PC-9 (cell line): Measurements from ENCODE around the gene MVB12B. TPM values are rescaled to one million over a fixed set of nuclear protein-coding genes. Genes with fewer than 3 reads are reported as not detected.

Experiments
- BruUV-seq: library from RNA; stranded (reverse); fragments of 400-500 nt; replicated peaks from 2 replicates; lab custom pipeline; 2021; lab: Mats Ljungman, UMichigan
- CTCF ChIA-PET: fragments of 300-600 bp; sonication (Branson Sonifier 250); formaldehyde crosslinking; loops from one replicate; lab custom pipeline; 2022; ENCODE audit warnings: antibody characterized with exemption; lab: Charles Lee
- POLR2A ChIA-PET: fragments of 300-600 bp; sonication (Branson Sonifier 250); formaldehyde crosslinking; loops from one replicate; lab custom pipeline; 2022; ENCODE audit warnings: antibody characterized with exemption; ENCODE audit not compliant: unreplicated experiment; lab: Charles Lee
- DNase-seq, 2 experiments: peaks; one replicate each; pipeline versions ENCODE4 v3.0.0 to v3.0.0-alpha.2; 2015 to 2022; ENCODE audit warnings: mixed read lengths in 1 of 2
- H2AFZ ChIP-seq: fragments of 200-600 bp; sonication (generic); 2 replicates; pipeline ENCODE4 v1.8.1; 2017; ENCODE audit warnings: antibody characterized with exemption
- H3F3A ChIP-seq: fragments of 200-600 bp; sonication (generic); 2 replicates; pipeline ENCODE4 v1.8.1; 2017; ENCODE audit warnings: antibody characterized with exemption, mild to moderate bottlenecking, low read depth; ENCODE audit not compliant: insufficient read depth
- H3K27ac ChIP-seq: fragments of 200-600 bp; sonication (generic); 2 replicates; pipeline ENCODE4 v1.6.1; 2016; ENCODE audit warnings: mixed run types
- H3K27me3 ChIP-seq: fragments of 200-600 bp; sonication (generic); 2 replicates; pipeline ENCODE4 v1.6.1; 2016; ENCODE audit warnings: low read depth, mixed run types; ENCODE audit not compliant: insufficient read depth
- H3K36me3 ChIP-seq: fragments of 200-600 bp; sonication (generic); 2 replicates; pipeline ENCODE4 v1.6.1; 2016; ENCODE audit warnings: low read depth, mixed run types
- H3K4me1 ChIP-seq: fragments of 200-600 bp; sonication (generic); replicated peaks from 2 replicates; pipeline ENCODE4 v1.6.1; 2016; ENCODE audit warnings: mixed run types; ENCODE audit not compliant: insufficient read depth
- H3K4me2 ChIP-seq: fragments of 200-600 bp; sonication (generic); 2 replicates; pipeline ENCODE4 v1.6.1; 2017; ENCODE audit warnings: mixed run types
- H3K4me3 ChIP-seq: fragments of 200-600 bp; sonication (generic); 2 replicates; pipeline ENCODE4 v1.6.1; 2016; ENCODE audit warnings: mixed run types
- H3K79me2 ChIP-seq: fragments of 200-600 bp; sonication (generic); 2 replicates; pipeline ENCODE4 v1.6.1; 2017; ENCODE audit warnings: low read depth, mixed run types
- H3K9me2 ChIP-seq: fragments of 200-600 bp; sonication (generic); 2 replicates; pipeline ENCODE4 v1.8.1; 2017; ENCODE audit warnings: mild to moderate bottlenecking; ENCODE audit not compliant: insufficient read depth
- H3K9me3 ChIP-seq: fragments of 200-600 bp; sonication (generic); 2 replicates; pipeline ENCODE4 v1.8.1; 2016; ENCODE audit warnings: low read depth; ENCODE audit not compliant: insufficient read depth
- H4K20me1 ChIP-seq: fragments of 200-600 bp; sonication (generic); 2 replicates; pipeline ENCODE4 v1.8.1; 2017; ENCODE audit not compliant: insufficient read depth
- EZH2 ChIP-seq: fragments of 200-600 bp; sonication (generic); IDR thresholded peaks from 2 replicates; pipeline ENCODE4 v1.8.0; 2017; ENCODE audit warnings: antibody characterized with exemption, low read depth
- intact Hi-C: fragments of 100-400 bp; cut with micrococcal nuclease; formaldehyde crosslinking; loops from one replicate; pipeline ENCODE4 v1.10.0; 2022; ENCODE audit not compliant: unreplicated experiment
- total RNA-seq: library from RNA; stranded (reverse); gene quantifications from 2 replicates; pipeline ENCODE4 v1.2.3, GENCODE V29; 2021
- TF ChIP-seq, protein P1 (sequence below): fragments of 200-600 bp; sonication (generic); conservative IDR thresholded peaks from 2 replicates; pipeline ENCODE4 v1.6.1; 2017; ENCODE audit warnings: mixed run types, antibody characterized with exemption, mild to moderate bottlenecking, moderate library complexity

MVB12B gene
- total RNA-seq, 1 experiment from 2014 or later, result 8.8 TPM

DNA sequence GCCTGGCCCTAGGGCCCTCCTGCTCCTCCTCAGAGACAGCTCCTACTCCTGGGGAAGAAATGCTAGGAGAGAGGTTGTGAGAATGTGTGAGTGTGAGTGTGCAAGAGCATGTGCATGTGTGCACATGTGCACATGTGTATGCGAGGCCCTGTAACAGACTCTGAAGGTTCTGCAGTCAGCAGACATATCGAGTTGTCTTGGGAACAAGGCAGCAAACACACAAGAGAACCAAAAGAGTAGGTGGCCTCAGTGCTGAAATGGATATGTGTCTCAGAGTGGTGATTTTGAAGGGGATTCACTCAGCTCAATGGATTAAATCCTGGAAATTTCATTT, 50.5 kb downstream of the MVB12B start:
- Histone ChIP-seq H3K27ac (no peak overlapping the region), H2AFZ (no peak overlapping the region), H3K9me2 (no peaks in the 10 kb centered on the region), H3K9me3 (no peaks in the 10 kb centered on the region), H3K36me3 (no peaks in the 10 kb centered on the region), H3K79me2 (no peaks in the 10 kb centered on the region), H3K4me1 (0 out of 2 replicates have a peak, but pooled peaks cover 12% of the 10 kb centered on the region), H3K27me3 (no peaks in the 10 kb centered on the region), H4K20me1 (no peaks in the 10 kb centered on the region), H3F3A (no peaks in the 10 kb centered on the region; the same call in 1 of the 2 replicates), H3K4me3 (no peak overlapping the region), H3K4me2 (no peak overlapping the region)
- POLR2A ChIA-PET, result interaction anchor here (0.6 kb wide), 1 partner anchor 8 kb away, joined by 4 read pairs; no protein-coding TSS in a partner anchor
- DNase-seq, result no peak
- BruUV-seq, result no TSS peak
- no peak for TF ChIP-seq EZH2
- TF ChIP-seq, protein P1, sequence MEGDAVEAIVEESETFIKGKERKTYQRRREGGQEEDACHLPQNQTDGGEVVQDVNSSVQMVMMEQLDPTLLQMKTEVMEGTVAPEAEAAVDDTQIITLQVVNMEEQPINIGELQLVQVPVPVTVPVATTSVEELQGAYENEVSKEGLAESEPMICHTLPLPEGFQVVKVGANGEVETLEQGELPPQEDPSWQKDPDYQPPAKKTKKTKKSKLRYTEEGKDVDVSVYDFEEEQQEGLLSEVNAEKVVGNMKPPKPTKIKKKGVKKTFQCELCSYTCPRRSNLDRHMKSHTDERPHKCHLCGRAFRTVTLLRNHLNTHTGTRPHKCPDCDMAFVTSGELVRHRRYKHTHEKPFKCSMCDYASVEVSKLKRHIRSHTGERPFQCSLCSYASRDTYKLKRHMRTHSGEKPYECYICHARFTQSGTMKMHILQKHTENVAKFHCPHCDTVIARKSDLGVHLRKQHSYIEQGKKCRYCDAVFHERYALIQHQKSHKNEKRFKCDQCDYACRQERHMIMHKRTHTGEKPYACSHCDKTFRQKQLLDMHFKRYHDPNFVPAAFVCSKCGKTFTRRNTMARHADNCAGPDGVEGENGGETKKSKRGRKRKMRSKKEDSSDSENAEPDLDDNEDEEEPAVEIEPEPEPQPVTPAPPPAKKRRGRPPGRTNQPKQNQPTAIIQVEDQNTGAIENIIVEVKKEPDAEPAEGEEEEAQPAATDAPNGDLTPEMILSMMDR, result no peak
- intact Hi-C loops, result no loop called here
- CTCF ChIA-PET, result no interaction called here

DNA sequence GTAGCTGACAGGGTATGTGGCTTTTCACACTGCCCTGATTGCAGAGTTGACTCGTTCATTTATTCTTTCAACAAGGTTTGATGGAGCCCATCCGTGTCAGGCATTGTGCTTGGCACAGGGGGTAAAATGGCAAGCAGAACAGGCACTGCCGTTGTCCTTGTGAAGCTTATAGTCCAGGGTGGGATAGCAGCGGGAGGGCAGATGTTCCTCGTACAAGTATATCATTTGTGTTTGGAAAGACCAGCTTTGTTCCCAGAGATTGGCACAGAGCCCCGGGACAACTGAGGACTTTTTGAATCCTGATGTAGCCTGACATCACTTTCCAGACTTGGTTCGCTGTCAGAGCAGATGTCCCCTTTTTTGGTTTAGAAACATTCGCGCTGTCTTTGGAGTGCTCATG, 50.9 kb downstream of the MVB12B start:
- Histone ChIP-seq H3K27me3 (no peaks in the 10 kb centered on the region), H3K4me1 (0 out of 2 replicates have a peak, but pooled peaks cover 12% of the 10 kb centered on the region), H3K9me3 (no peaks in the 10 kb centered on the region), H3K4me2 (no peak overlapping the region), H2AFZ (no peak overlapping the region), H4K20me1 (no peaks in the 10 kb centered on the region), H3K4me3 (no peak overlapping the region), H3K36me3 (no peaks in the 10 kb centered on the region), H3K9me2 (no peaks in the 10 kb centered on the region), H3K79me2 (no peaks in the 10 kb centered on the region), H3K27ac (no peak overlapping the region), H3F3A (no peaks in the 10 kb centered on the region; the same call in 1 of the 2 replicates)
- DNase-seq, result no peak
- intact Hi-C loops, result no loop called here
- TF ChIP-seq EZH2, result no peak
- TF ChIP-seq, protein P1, result no peak
- ChIA-PET CTCF (no interaction called here), POLR2A (interaction anchor here (0.6 kb wide), 1 partner anchor 8 kb away, joined by 4 read pairs; no protein-coding TSS in a partner anchor)
- BruUV-seq, result no TSS peak

DNA sequence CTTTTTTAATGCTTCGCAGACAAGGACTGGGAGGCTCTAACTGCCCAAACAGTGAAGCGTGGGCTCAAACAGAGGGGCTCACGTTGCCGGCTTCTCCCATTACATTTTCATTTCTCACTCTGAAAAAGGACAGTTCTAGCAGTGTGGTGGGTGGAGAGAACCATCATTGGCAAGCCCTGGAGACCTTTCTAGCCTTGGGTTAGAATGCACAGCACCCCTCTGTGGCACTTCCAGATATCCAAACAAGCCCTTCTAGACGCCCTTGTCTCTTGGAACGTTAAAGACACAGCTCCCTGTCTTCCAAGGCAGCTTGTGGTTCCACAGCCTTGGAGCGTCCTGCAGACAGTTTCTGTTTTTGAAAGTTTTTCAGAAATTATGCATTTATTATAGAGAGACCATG, 52.1 kb downstream of the MVB12B start:
- Histone ChIP-seq H3K27ac (no peak overlapping the region), H3K4me1 (0 out of 2 replicates have a peak, but pooled peaks cover 1% of the 10 kb centered on the region), H3K79me2 (no peaks in the 10 kb centered on the region), H2AFZ (no peak overlapping the region), H3K9me2 (no peaks in the 10 kb centered on the region), H3K4me2 (no peak overlapping the region), H3K36me3 (no peaks in the 10 kb centered on the region), H3K27me3 (no peaks in the 10 kb centered on the region), H3F3A (no peaks in the 10 kb centered on the region), H3K4me3 (no peak overlapping the region), H4K20me1 (no peaks in the 10 kb centered on the region), H3K9me3 (no peaks in the 10 kb centered on the region)
- no peak for TF ChIP-seq EZH2
- TF ChIP-seq, protein P1, result no peak
- DNase-seq, result no peak
- CTCF ChIA-PET, result no interaction called here
- BruUV-seq, result no TSS peak
- POLR2A ChIA-PET, result no interaction called here
- intact Hi-C loops, result no loop called here
